Memory B cell (primary cell): ENCODE measurements around the gene RNF113B.
A peak's percentile ranks its signal among the peaks of the same experiment; 100 is the strongest.

Experiments
- ATAC-seq: fragments of 150-1000 bp; cut with Tn5 transposase; 2 replicates; pipeline ENCODE4 v1.10.0; 2021; ENCODE audit warnings: low read depth, mild to moderate bottlenecking, moderate library complexity
- DNase-seq, 2 donors: peaks; one replicate each; pipeline ENCODE4 v3.0.0; 2022; ENCODE audit warnings: low spot score in 2 of 2
- H3K27ac Mint-ChIP-seq: one replicate; pipeline ENCODE4 v1.8.0; 2022; ENCODE audit warnings: mild to moderate bottlenecking, moderate library complexity, mixed read lengths
- H3K27me3 Mint-ChIP-seq: one replicate; pipeline ENCODE4 v1.8.0; 2022; ENCODE audit warnings: mixed read lengths
- H3K36me3 Mint-ChIP-seq: one replicate; pipeline ENCODE4 v1.8.0; 2022; ENCODE audit warnings: mild to moderate bottlenecking, mixed read lengths
- H3K4me1 Mint-ChIP-seq: one replicate; pipeline ENCODE4 v1.8.0; 2022; ENCODE audit warnings: mixed read lengths
- H3K4me3 Mint-ChIP-seq: one replicate; pipeline ENCODE4 v1.8.0; 2022; ENCODE audit warnings: mild to moderate bottlenecking, moderate library complexity, mixed read lengths
- H3K9me3 Mint-ChIP-seq: one replicate; pipeline ENCODE4 v1.8.0; 2022; ENCODE audit warnings: mixed read lengths

Gene RNF113B

GRCh38 chr13:98147521-98147920 lies 29.5 kb downstream of the RNF113B start:
- DNase-seq (no peak), ATAC-seq (no peak)
- Mint-ChIP-seq H3K27ac (no peak overlapping the region), H3K9me3 (peaks cover 1% of the 10 kb centered on the region), H3K36me3 (no peaks in the 10 kb centered on the region), H3K4me1 (peaks cover 7% of the 10 kb centered on the region), H3K27me3 (peaks cover 14% of the 10 kb centered on the region), H3K4me3 (no peak overlapping the region)

DNA sequence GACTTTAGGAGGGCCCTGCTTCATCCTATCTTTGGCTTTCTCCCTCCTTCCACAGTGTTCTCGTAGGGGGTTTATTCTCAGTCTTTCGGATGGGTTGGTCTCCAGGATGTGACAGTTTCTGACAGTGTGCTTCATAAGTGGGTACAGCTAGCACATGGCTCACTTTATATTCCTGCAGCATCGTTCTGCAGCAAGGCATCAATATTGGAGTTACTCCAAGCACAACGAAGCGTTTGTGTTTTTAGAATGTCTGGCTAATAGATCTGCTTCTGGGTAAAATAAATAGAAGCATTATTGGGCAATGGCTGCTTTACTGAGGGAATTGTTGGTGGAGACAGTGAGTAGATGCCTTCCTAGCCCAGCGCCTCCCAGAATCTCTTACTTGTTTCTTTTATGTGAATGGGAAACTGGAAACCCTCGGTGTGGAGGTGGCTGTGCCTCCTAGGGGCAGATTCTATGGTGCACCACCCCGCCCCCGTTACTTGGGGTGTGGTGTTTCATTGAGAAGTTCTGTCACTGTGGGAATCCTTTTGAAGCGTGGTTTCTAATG lies 32.2 kb downstream of the RNF113B start:
- ATAC-seq: no peak
- no peaks in the 10 kb centered on the region for H3K36me3 Mint-ChIP-seq
- H3K9me3 Mint-ChIP-seq: peaks cover 1% of the 10 kb centered on the region
- peaks cover 12% of the 10 kb centered on the region for H3K27me3 Mint-ChIP-seq
- no peak for DNase-seq
- no peak overlapping the region for H3K27ac Mint-ChIP-seq
- H3K4me3 Mint-ChIP-seq: peak overlapping the region; percentile 14
- H3K4me1 Mint-ChIP-seq: peaks cover 12% of the 10 kb centered on the region

- Mint-ChIP-seq H3K27ac (no peak overlapping the region), H3K36me3 (no peaks in the 10 kb centered on the region), H3K4me1 (peaks cover 12% of the 10 kb centered on the region), H3K9me3 (peaks cover 1% of the 10 kb centered on the region), H3K27me3 (peaks cover 12% of the 10 kb centered on the region), H3K4me3 (peak overlapping the region; percentile 75)
- ATAC-seq (no peak), DNase-seq (no peak)
Observed at GRCh38 chr13:98144027-98144741, 32.9 kb downstream of the RNF113B start.

DNA sequence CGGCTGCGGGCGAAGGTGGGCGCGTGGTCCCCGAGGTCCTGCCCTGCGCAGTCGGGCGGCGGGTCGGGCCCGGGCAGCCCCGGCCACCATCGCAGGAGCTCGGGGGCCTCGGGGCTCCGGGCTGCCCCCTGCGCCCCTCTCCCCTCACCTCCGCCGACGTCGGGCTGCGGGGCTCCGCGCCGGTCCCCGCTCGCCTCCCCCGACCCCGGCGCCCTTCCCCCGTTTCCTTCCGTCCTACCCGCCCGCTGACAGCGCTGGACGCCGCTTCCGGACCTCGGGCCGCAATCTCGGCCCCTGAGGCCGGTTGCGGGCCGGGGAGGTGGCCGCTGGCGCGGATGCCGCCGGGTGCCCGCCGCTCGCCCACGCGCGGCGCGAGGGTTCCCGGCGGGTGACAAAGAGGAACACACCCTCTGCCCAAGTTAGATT lies 33.5 kb downstream of the RNF113B start:
- ATAC-seq (peak; percentile 30), DNase-seq (no peak)
- Mint-ChIP-seq H3K36me3 (no peaks in the 10 kb centered on the region), H3K27me3 (peaks cover 11% of the 10 kb centered on the region), H3K9me3 (no peaks in the 10 kb centered on the region), H3K4me1 (peaks cover 12% of the 10 kb centered on the region), H3K4me3 (peak overlapping the region; percentile 27), H3K27ac (no peak overlapping the region)

DNA sequence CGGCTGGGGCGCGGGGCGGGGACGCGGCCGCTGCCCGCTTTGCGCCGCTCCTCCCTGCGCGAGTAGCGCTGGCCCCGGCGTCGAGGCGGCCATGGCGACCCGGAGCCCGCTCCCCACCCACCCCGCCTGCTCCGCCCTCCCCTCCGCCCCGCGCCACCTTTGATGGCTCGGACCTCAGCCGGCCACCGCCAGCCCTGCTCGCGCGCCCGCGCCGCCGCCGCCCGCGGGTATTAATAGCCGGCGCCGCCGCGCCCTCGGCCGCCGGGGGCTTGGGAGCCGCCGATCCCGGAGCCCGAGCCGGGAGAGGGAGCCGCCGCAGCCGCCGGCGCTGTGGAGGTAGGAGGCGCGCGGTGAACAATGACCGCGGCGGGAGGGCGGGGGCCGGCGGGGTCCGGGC lies 33.9 kb downstream of the RNF113B start:
- Mint-ChIP-seq H3K4me1 (peaks cover 12% of the 10 kb centered on the region), H3K4me3 (no peak overlapping the region), H3K27ac (no peak overlapping the region), H3K9me3 (no peaks in the 10 kb centered on the region), H3K27me3 (peaks cover 11% of the 10 kb centered on the region), H3K36me3 (no peaks in the 10 kb centered on the region)
- ATAC-seq: no peak
- DNase-seq: no peak

DNA sequence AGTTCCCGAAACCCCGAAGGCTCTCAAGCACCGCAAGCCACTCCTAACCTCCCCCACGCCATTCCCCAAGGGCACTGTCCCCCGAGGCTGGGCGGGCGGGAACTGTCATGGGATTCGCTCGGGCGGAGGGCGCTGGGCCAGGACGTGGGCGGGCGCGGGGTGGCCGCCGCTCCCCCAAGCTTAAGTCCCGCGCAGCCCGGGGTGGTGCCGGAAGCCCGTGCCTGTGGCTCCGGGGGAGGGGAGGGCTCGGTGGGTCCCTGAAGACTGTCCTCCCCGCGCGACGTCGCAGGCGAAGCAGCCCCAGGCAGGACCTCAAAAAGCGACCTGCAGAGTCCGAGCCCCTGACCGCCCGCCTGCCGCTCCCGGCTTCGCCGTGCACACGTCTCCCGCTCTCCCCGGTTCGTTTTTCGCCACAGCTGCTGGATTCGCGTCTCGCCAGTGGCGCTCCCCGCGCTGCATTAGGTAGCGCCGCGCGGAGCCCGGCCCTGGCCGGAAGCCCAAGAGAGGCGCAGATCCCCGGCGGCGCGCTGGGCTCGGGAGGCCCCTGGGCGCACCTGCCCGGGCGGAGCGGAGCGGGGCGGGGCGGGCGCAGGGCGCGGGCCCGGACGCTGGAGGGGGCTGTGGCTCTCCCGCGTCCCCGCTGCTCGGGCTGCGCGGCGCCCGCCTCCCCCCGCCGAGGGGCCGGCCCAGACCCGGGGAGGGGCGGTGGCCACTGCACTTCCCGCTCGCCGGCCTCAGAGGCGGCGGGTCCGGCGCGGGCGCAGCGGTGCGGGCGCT lies 34.5 kb downstream of the RNF113B start, which contains the start of gene FARP1:
FARP1 (plus strand) TSS at position 715 of the 777 bp plus-strand sequence. CDS start 70,149 bp downstream, outside the sequence.
- Mint-ChIP-seq H3K27me3 (peaks cover 11% of the 10 kb centered on the region), H3K27ac (no peak within 1 kb of the TSS), H3K36me3 (no peaks in the 10 kb centered on the region), H3K9me3 (no peaks in the 10 kb centered on the region), H3K4me1 (peaks cover 12% of the 10 kb centered on the region), H3K4me3 (peak within 1 kb of the TSS; percentile 76)
- ATAC-seq: peak; percentile 79
- peak; percentile 14 to 30 for DNase-seq

DNA sequence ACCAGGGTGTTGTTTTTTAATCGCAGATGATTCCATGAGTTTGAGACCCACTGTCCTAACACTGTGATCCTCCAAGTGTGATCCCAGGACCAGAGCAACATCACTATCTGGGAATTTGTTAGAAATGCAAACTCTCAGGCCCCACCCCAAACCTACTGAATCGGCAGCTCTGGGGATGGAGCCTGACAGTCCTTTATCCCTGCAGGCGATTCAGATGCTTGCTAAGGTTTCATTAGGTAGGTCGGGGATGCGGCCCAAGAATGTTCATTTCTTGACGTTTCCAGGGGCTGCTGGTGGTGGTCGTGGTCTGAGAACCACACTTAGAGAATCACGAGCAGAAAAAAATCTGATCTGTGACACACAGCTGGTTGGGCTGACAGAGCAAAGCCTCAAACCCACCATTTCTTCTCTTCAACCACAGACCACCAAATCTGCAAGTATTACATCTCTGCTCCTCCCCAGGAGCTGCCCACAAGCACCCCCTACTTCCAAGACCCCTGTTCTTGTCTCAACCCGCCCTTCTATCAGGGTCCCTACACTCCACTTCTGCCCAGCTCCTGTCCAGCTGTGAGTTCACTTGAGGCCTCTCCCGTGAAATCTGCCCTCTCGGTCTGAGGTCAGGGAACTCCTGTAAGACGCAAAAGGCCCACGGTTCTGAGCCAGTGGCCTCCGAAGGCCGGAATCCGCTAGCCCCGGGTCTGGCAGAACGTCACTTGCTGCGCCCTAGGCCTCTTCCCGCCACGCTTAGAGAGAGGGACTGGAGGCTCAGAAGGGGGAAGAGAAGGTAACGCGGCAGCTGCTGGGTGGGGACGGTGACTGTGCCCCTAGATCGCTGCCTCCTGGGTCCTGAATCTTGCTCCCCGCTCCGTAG lies 35.3 kb downstream of the RNF113B start:
- DNase-seq (no peak), ATAC-seq (peak; percentile 17)
- Mint-ChIP-seq H3K4me1 (peaks cover 12% of the 10 kb centered on the region), H3K4me3 (peak overlapping the region; percentile 76), H3K27me3 (peaks cover 12% of the 10 kb centered on the region), H3K36me3 (no peaks in the 10 kb centered on the region), H3K9me3 (no peaks in the 10 kb centered on the region), H3K27ac (no peak overlapping the region)

DNA sequence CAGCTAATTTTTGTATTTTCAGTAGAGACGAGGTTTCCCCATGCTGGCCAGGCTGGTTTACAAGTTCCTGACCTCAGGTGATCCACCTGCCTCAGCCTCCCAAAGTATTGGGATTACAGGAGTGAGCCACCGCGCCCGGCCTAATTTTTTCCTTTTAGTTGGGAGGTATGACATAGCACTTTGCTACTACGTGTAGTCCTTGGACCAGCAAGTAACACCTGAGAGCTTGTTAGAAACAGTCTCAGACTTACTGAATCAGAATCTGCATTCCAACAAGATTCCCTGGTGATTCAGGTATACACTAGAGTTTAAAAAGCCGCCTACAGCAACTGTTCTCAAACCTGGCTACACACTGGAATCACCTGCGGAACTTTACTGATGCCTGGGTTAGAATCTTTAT lies 36.0 kb downstream of the RNF113B start:
- peaks cover 12% of the 10 kb centered on the region for H3K27me3 Mint-ChIP-seq

GRCh38 chr13:98134901-98135300 lies 42.2 kb downstream of the RNF113B start:
- Mint-ChIP-seq H3K36me3 (no peaks in the 10 kb centered on the region), H3K27me3 (peaks cover 8% of the 10 kb centered on the region), H3K4me3 (no peak overlapping the region), H3K27ac (no peak overlapping the region), H3K9me3 (no peaks in the 10 kb centered on the region), H3K4me1 (peaks cover 2% of the 10 kb centered on the region)
- DNase-seq: no peak
- no peak for ATAC-seq

More for the DNA sequence above, 36.0 kb downstream of the RNF113B start:
- Mint-ChIP-seq H3K4me1 (peaks cover 12% of the 10 kb centered on the region), H3K36me3 (no peaks in the 10 kb centered on the region), H3K27ac (no peak overlapping the region), H3K9me3 (no peaks in the 10 kb centered on the region), H3K4me3 (peak overlapping the region; percentile 24)
- ATAC-seq (no peak), DNase-seq (no peak)

- peaks cover 8% of the 10 kb centered on the region for H3K27me3 Mint-ChIP-seq
- no peaks in the 10 kb centered on the region for H3K9me3 Mint-ChIP-seq
- no peak overlapping the region for H3K4me3 Mint-ChIP-seq
- ATAC-seq (peak; percentile 95), DNase-seq (peak in 1 of 2 donors; percentile 20)
- no peaks in the 10 kb centered on the region for H3K36me3 Mint-ChIP-seq
- H3K27ac Mint-ChIP-seq: no peak overlapping the region
- H3K4me1 Mint-ChIP-seq: peaks cover 2% of the 10 kb centered on the region
Observed at GRCh38 chr13:98133946-98134345, 43.1 kb downstream of the RNF113B start.

DNA sequence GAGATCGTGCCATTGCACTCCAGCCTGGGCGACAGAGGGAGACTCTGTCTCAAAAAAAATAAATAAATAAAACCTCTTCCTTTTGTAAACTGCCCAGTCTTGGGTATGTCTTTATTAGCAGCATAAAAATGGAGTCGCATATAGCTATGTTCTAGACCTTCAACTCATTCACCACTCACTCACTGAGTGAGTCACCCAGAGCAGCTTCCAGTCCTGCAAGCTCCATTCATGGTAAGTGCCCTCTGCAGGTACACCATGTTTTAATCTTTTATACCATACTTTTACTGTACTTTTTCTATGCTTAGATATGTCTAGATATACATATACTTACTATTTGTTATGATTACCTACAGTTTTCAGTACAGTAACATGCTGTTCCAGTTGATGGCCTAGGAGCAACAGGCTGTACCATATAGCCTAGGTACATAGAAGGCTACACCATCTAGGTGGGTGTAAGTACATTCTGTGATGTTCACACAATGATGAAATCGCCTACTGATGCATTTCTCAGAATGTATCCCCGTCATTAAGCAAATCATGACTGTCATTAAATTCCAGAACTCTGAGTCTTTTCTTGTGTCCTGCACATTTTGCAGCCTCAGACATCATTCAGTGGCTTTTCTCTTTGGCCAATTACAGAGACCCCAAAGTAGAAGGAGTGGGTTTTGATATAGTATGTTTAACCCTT lies 47.9 kb downstream of the RNF113B start:
- DNase-seq (no peak), ATAC-seq (no peak)
- Mint-ChIP-seq H3K4me1 (peaks cover 2% of the 10 kb centered on the region), H3K36me3 (peaks cover 1% of the 10 kb centered on the region), H3K27me3 (peaks cover 11% of the 10 kb centered on the region), H3K4me3 (no peak overlapping the region), H3K9me3 (peaks cover 4% of the 10 kb centered on the region), H3K27ac (no peak overlapping the region)
